SHP77 treated with DMSO at 0.1 percent for 48 hours (cell line): ENCODE results near the gene PRR7.

Experiments used
- DNase-seq: peaks from one replicate; lab custom pipeline; 2025; lab: John Stamatoyannopoulos, UW

The PRR7 gene

GRCh38 chr5:177469750-177470525 is 23.3 kb downstream of the PRR7 start:
- no peak for DNase-seq

DNA sequence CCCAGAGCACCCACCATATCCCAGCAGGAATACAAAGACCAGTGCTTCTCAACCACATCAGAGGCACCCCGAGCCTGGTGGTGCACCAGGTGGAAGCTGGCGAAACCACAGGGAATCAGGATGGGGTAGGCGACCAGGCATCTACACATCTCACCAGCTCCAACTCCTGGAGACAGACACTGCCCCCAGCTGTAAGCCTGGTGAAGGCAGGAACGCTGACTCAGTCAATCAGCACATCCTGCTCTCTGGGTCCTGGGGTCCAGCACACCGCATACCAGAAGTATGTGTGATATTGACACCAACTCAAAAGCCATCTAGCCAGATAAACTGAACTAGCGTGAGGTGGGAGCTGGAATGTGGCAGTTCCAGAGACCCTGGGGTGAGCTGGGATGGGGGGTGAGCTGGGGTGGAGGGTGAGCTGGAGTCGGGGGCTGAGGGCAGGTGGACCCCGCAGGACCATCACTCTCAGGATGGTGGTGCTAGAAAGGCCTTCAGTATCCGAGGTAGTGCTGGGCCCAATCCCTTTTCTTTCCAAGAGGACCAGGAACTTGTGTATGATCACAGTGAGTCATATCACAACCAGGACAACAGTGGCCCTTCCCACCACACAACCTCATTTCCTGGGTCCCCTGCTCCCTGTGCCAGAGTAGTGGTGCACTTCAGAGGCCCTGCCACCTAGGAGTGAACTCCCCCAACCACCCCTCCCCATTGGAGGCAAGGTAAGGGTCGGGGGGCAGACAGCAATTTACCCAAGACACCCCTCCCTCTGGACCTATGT is 24.3 kb downstream of the PRR7 start:
- no peak for DNase-seq

- no peak for DNase-seq
These were observed 25.2 kb downstream of the PRR7 start for GRCh38 chr5:177471610-177472356.

DNA sequence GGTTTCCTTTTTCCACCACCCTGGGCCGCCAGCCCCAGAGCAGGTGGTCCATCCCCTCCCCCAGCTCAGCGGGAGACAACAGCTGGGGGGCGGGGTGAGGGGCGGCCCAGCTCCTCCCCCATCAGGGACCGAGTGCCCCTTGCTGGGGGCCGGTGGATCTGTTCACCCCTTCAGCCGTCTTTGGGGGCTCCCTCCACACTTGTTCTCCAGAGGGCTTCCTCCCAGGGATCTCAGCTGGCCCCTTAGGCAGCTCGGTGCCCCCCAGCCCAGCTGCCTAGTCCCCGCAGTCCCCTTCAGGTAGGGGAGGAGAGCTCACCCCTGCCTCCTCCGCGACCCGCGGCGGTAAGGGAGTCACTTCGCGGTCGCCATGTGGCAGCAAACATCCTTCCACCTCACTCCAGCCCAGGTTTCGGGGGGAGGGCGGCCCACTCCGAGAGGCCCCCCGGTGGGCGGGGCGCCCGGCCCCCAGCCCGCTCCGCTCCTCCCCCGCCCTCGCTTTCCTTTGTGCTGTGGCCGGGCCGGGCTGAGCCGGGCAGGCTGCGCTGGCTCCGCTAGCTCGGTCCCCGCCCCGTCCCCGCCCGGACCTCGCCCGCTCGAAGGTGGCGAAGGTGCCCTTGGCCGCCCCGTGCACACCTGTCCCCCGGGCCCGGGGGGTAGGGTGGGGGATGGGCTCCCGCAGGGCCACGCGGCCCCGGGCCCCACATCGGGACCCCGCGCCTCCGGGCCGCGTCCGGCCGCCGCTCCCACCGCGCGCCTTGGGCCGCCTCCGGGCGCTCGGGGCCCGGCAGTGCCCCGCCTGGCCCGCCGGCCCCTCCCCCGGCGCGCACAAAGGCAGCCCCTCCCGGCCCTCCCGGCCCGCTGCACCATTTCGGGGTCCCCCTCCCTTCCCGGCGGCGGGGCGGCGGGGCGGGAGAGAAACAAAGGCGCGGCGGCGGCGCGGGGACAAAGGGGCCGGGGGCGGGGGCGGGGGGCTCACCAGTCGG is 26.1 kb downstream of the PRR7 start:
- no peak for DNase-seq

GRCh38 chr5:177473443-177474001 is 26.9 kb downstream of the PRR7 start, which contains the start of gene DBN1:
TSS of gene DBN1 (minus strand) at chr5:177473634. CDS start at chr5:177473521, 113 bp downstream.
- no peak for DNase-seq

DNA sequence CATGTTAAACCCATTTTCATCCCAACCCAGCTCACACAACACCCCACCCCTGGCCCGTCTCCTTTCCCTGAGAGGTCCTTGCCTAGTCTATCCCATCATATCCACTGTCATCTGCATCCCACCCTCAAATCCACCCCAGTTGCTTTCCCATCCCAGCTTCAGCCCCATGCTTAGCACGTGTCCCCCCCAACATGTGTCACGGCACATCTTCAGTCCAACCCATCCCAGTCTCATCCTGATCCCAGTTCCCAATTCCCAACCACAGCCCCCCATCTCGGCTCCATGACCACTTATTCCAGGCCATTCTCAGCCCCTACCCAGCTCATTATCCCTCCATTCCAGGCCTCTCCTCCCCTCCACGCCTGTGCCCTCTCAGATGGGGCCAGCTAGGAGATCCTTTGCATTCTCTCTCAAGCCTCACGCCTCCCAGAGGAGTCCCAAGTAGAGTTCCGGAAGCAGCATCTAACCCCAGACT is 27.4 kb downstream of the PRR7 start:
- no peak for DNase-seq

DNA sequence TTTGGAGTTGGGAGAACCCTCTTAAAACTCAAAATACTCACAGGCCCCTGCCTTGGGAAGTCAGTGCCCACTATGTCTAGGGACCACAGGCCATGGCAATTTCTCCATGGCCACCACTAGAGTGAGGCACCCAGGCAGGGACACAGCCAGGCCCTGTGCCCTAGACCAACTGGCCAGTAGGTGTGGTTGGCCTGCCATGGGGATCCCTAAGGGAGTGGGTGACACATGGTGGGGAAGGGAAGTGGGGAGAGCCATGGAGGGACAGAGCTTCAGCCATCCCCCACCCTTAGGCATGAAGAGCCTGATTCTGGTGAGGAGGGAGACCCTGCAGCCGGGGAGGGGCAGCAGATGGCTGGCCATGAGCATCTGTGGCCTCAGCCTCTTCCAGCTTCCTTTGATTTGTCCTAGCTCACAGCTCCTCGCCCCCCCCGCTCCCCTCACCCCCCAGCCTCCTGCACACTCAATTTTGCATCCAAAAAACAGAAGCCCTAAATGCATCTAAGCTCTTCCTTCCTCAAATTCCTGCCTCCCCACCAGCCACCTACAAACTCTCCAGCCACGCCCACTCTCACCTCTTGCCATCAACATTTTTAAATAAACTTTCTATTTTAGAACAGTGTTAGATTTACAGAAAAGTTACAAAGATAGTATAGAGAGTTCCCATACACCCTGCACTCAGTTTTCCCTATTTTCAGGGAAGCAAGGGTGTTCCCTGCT is 28.4 kb downstream of the PRR7 start:
- DNase-seq: no peak

GRCh38 chr5:177475563-177476427 is 29.2 kb downstream of the PRR7 start:
- no peak for DNase-seq

DNA sequence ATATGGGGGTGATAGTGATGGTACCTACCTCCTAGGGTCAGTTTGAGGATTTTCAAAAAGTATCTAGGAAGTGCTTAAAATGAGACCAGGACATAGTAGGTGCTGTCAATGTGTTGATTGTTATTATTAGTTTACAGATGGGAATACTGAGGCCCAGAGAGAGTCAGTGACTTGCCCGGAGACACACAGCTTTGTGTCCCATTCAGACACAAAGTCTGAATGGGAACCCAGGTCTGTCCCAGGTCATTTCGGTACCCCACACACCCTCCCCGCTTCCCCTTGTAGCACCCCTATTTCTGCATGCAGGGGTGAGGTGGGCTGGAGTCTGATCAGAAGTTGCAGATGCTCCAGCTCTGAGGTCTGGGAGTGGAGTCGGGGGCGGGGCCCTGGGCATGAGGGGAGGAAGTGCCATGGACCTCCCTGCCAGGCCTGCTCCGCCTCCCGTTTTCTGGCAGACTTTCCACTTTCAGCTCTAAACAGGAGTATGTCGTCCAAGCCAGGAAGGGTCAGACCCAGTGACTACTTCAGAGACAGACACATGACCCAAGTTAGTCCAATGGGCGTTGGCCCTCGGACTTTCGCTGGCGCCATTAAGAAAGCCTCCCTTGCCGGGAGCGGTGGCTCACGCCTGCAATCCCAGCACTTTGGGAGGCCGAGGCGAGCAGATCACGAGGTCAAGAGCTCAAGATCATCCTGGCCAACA is 30.1 kb downstream of the PRR7 start:
- no peak for DNase-seq

DNA sequence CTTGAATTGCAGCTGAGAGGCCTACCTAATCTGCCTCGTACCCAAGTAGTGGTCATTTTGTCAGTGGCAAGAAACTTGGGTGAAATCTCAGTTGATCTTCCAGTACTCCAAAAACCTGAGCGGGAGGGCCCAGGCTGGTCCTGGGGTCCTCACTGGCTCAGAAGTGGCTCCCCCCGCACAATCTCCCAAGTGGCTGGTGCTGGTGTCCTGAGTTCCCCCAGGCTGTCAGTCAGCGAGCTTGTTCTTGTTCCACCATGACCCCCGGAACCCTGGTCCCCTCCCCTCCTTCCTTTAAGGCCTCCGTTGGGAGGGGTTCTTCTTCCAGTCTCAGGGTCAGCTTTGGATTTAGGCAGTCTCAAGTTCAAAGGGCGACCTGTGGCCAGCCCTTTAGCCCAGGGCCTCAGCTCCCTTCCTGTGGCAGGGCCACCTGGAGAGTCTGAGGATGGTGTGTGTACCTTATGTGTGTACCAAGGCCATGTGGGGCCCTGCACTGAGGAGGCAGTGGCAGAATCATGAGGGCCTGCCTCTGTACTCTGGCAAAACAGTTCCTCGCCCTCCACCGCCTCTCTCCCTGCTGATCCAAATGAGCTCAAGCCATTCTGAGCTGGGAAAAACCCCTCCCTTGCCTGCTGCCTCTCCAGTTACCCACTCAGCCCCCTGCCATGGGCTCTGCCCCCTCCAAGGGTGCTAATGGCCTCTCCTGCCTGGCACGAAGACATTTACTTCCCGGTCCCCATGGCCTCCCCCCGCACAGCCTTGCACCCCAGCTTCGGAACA is 31.3 kb downstream of the PRR7 start:
- DNase-seq: no peak

DNA sequence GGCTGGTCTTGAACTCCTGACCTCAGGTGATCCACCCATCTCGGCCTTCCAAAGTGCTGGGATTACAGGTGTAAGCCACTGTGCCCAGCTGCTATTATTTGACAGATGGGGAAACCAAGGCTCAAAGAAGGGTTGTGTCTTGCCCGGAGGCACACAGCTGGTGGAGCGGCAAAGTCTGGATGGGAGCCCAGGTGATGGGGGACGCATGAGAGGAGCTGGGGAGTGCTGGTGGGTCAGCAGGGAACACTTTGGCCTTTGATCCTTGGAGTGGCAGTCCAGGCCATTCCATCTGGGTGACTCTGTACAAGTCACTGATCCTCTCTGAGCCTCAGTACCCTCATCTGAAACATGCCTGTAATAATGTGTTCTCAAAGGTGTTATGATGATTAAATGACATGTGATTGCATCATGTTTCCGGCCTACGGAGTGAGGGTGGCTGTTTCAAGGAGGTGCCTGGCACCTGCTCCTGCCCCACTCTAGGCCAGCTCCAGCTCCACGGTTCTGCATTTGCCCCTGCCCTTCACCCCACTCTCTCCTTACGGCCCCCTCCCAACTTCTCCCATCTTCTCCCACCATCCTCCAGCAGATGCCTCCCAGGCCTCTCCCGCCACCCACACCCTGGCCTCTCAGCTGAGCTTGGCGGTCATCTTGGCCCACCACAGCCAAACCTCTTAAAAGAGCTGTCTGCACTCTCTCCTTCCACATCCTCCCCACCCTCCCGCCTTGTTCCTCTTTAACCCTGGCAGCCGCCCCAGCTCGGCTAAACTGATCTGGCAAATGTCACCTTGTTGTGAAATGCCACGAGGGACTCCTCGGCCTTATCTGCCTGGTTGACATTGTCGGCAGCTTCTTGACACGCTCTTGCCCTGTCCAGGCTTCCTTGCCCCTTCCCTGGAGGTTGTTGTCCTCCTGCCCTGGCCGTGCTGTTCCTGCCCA is 32.4 kb downstream of the PRR7 start:
- DNase-seq: peak; percentile 59

GRCh38 chr5:177479774-177480173 is 33.2 kb downstream of the PRR7 start:
- DNase-seq: no peak

DNA sequence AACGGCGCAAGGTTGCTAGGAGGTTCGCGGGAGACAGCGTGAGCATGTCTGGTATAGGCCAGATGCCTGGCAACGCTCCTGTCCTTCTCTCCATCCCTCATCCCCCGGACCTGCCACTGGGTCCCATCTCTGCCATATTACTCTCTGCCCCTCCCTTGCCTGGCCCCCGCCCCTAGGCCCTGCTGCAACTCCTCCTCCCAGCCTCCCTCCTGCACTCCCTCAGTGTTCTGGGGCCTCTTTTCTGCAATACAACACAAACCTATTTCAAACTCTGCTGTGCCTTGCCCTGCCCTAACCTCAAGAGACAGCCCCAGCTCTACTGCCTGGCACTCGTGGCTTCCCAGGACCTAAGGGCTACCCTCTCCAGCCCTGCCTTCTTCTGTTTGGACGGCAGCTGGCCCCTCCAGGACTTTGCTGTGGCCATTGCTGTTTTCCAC is 35.8 kb downstream of the PRR7 start:
- DNase-seq: no peak

DNA sequence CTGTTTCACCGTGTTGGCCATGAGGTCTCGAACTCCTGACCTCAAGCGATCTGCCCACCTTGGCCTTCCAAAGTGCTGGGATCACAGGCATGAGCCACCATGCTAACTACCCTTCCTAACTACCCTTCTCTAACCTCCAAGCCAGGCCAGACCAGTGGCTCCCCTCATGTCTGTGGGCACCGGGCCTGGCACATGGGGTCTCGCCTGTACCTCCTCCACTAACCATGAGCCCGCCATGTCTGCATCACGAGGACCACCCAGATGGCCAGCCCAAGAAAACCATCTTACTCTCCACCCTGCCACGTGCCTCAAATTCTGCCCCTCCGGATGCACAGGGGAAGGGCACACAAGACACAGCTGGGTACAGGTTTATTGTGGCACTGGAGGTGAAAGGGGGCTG is 36.4 kb downstream of the PRR7 start:
- DNase-seq: no peak

DNA sequence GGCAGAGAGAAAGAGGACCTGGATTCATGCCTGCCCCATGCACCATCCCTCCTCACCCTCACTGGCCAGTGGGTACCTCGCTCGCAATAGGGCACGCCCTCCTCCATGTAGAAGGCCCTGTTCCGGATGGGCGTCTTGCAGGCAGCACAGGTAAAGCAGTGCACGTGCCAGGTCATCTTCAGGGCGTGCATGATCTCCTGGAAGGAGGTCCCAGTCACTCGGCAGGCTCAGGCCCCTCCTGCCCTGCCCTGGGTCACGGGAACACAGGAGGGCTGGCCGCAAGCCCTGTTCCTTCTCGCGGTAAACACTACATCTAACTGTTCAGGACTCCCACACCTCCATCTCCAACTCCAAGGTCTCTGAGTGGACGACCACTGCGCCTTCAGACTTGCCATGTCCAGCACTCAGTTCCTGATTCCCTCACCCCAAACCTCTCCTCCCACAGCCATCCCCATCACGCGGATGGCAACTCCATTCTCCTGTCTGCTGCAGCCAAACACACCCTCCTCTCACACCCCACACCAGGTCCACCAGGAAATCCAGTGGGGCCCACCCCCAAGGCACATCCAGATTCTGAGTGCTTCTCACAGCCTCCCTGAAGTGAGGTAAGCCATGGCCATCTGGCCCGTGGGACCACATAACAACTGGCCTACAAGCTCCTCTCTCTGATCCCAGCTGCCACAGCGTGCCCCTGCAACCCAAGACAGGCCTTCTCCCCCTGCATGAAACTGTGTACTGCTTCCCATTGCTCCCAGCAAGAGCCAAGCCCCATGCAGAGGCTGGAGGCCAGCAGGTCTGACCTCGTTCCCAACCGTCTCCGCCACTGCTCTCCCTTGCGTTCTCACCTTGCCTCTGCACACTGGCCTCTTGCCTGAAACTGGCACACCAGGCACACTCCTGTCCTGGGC is 37.6 kb downstream of the PRR7 start:
- DNase-seq: no peak
